Breast epithelium (tissue), 3 donors: Measurements from ENCODE around the gene KCNE3.

Source experiments
- CTCF ChIP-seq, 3 donors: fragments of 450-650 bp; IDR thresholded peaks; one replicate each; pipeline ENCODE4 v1.5.1; 2016 to 2017; ENCODE audit warnings: antibody characterized with exemption in 3 of 3, mild to moderate bottlenecking in 3 of 3, moderate library complexity in 3 of 3
- POLR2A ChIP-seq: fragments of 450-650 bp; IDR thresholded peaks from one replicate; pipeline ENCODE4 v1.6.1; 2016; ENCODE audit warnings: antibody characterized with exemption, mild to moderate bottlenecking, moderate library complexity
- POLR2AphosphoS5 ChIP-seq, 3 donors: sonication (generic); formaldehyde crosslinking; IDR thresholded peaks; one replicate each; pipeline ENCODE4 v1.6.1; 2017; ENCODE audit warnings: antibody characterized with exemption in 3 of 3

GRCh38 chr11:74466916-74467885, at the start of gene KCNE3:
- TF ChIP-seq CTCF (IDR thresholded peaks at IDR 0.05) (no peak), POLR2A (no peak), POLR2AphosphoS5 (IDR thresholded peaks at IDR 0.05) (no peak)
